Endothelial cell (in vitro differentiated cells): ENCODE results near the gene DIP2A. TPM values are rescaled to one million over a fixed set of nuclear protein-coding genes. Genes with fewer than 3 reads are reported as not detected.

Source experiments
- DNase-seq: peaks from one replicate; pipeline ENCODE4 v3.0.0; 2021; ENCODE audit warnings: low spot score
- H3K27ac Mint-ChIP-seq: one replicate; pipeline ENCODE4 v1.8.0; 2021; ENCODE audit warnings: mixed read lengths, inconsistent platforms; ENCODE audit not compliant: unreplicated experiment
- H3K27me3 Mint-ChIP-seq: one replicate; pipeline ENCODE4 v1.8.0; 2021; ENCODE audit warnings: mild to moderate bottlenecking, moderate library complexity, mixed read lengths, inconsistent platforms; ENCODE audit not compliant: unreplicated experiment
- H3K36me3 Mint-ChIP-seq: one replicate; pipeline ENCODE4 v1.8.0; 2021; ENCODE audit warnings: mild to moderate bottlenecking, low read depth, mixed read lengths, inconsistent platforms; ENCODE audit not compliant: unreplicated experiment
- H3K4me1 Mint-ChIP-seq: one replicate; pipeline ENCODE4 v1.8.0; 2021; ENCODE audit warnings: mild to moderate bottlenecking, mixed read lengths, inconsistent platforms; ENCODE audit not compliant: unreplicated experiment
- H3K4me3 Mint-ChIP-seq: one replicate; pipeline ENCODE4 v1.8.0; 2021; ENCODE audit warnings: mild to moderate bottlenecking, mixed read lengths, inconsistent platforms; ENCODE audit not compliant: unreplicated experiment
- H3K9me3 Mint-ChIP-seq: one replicate; pipeline ENCODE4 v1.8.0; 2021; ENCODE audit warnings: mixed read lengths, inconsistent platforms; ENCODE audit not compliant: unreplicated experiment
- CTCF ChIP-seq: fragments of 200-600 bp; sonication (generic); IDR thresholded peaks from one replicate; pipeline ENCODE4 v1.5.0; 2021; ENCODE audit warnings: antibody characterized with exemption; ENCODE audit not compliant: unreplicated experiment
- total RNA-seq: library from RNA; stranded (reverse); fragmentation: NEBNext Ultra II Directional; extraction: Animal tissue kit (Norgen Biotek cat#: 25700); gene quantifications from one replicate; pipeline ENCODE4 v1.2.1, GENCODE V29; 2021; ENCODE audit not compliant: unreplicated experiment

DIP2A gene
- total RNA-seq, 1 donor from 2014 or later, result 80.2 TPM

- H3K9me3 Mint-ChIP-seq, result no peaks in the 10 kb centered on the region
- no peak overlapping the region for H3K4me3 Mint-ChIP-seq
- H3K36me3 Mint-ChIP-seq, result peaks cover 6% of the 10 kb centered on the region
- no peak for DNase-seq
- H3K27ac Mint-ChIP-seq, result peak overlapping the region; percentile 93
- peaks cover 16% of the 10 kb centered on the region for H3K4me1 Mint-ChIP-seq
- no peak for TF ChIP-seq CTCF
- H3K27me3 Mint-ChIP-seq, result peaks cover 5% of the 10 kb centered on the region
Observed at GRCh38 chr21:46600305-46600704, 141.6 kb downstream of the DIP2A start.

GRCh38 chr21:46600978-46601377 lies 142.3 kb downstream of the DIP2A start:
- no peaks in the 10 kb centered on the region for H3K9me3 Mint-ChIP-seq
- peaks cover 5% of the 10 kb centered on the region for H3K27me3 Mint-ChIP-seq
- H3K4me3 Mint-ChIP-seq, result no peak overlapping the region
- TF ChIP-seq CTCF, result no peak
- no peak overlapping the region for H3K27ac Mint-ChIP-seq
- no peak for DNase-seq
- peaks cover 16% of the 10 kb centered on the region for H3K4me1 Mint-ChIP-seq
- H3K36me3 Mint-ChIP-seq, result no peaks in the 10 kb centered on the region

- Mint-ChIP-seq H3K36me3 (no peaks in the 10 kb centered on the region), H3K9me3 (no peaks in the 10 kb centered on the region), H3K4me1 (peaks cover 16% of the 10 kb centered on the region), H3K27ac (no peak overlapping the region), H3K4me3 (no peak overlapping the region), H3K27me3 (peaks cover 5% of the 10 kb centered on the region)
- no peak for TF ChIP-seq CTCF
- no peak for DNase-seq
Observed at GRCh38 chr21:46603228-46603627, 144.5 kb downstream of the DIP2A start.

- Mint-ChIP-seq H3K36me3 (no peaks in the 10 kb centered on the region), H3K4me1 (peaks cover 9% of the 10 kb centered on the region), H3K9me3 (no peaks in the 10 kb centered on the region), H3K4me3 (peak overlapping the region; percentile 47), H3K27me3 (peaks cover 5% of the 10 kb centered on the region), H3K27ac (peak overlapping the region; percentile 31)
- TF ChIP-seq CTCF, result no peak
- DNase-seq, result no peak
Observed at GRCh38 chr21:46604329-46604974, 145.8 kb downstream of the DIP2A start.

- no peak for TF ChIP-seq CTCF
- Mint-ChIP-seq H3K36me3 (no peaks in the 10 kb centered on the region), H3K4me1 (peaks cover 2% of the 10 kb centered on the region)
Observed at GRCh38 chr21:46604975-46605766, 146.5 kb downstream of the DIP2A start, which contains the start of gene S100B. Gene S100B (minus strand): TSS chr21:46605082. CDS start chr21:46602415, 2,667 bp downstream.

More at GRCh38 chr21:46604975-46605766, 146.5 kb downstream of the DIP2A start, which contains the start of gene S100B:
- no peak for DNase-seq
- peaks cover 2% of the 10 kb centered on the region for H3K27me3 Mint-ChIP-seq
- no peaks in the 10 kb centered on the region for H3K9me3 Mint-ChIP-seq
- H3K4me3 Mint-ChIP-seq, result peak within 1 kb of the TSS; percentile 47
- peak within 1 kb of the TSS; percentile 36 for H3K27ac Mint-ChIP-seq
